ENCODE results near the gene ANO1.

- TF ChIP-seq CTCF (IDR thresholded peaks at IDR 0.05; ENCODE audit: low read length) = no peak
- TF ChIP-seq EZH2 (IDR thresholded peaks at IDR 0.05; ENCODE audit: borderline replicate concordance, low read length) = no peak
Measured at GRCh38 chr11:70105755-70106571, 27.8 kb downstream of the ANO1 start.
